HepG2 (cell line): ENCODE measurements around the gene TFF1. TPM values are rescaled to one million over a fixed set of nuclear protein-coding genes. Genes with fewer than 3 reads are reported as not detected.

ENCODE experiments used
- ATAC-seq: fragments of 200-7000 bp; cut with Tn5 transposase; 3 replicates; pipeline ENCODE4 v1.9.1; 2020; ENCODE audit warnings: mild to moderate bottlenecking, moderate library complexity
- BruUV-seq: library from RNA; stranded (reverse); fragments of 400-500 nt; replicated peaks from 2 replicates; lab custom pipeline; 2021; lab: Mats Ljungman, UMichigan
- CTCF ChIA-PET: fragments of 300-600 bp; formaldehyde crosslinking; extraction: SDS; loops from one replicate; lab custom pipeline; 2021; ENCODE audit warnings: low total read pairs, inconsistent platforms, low intra/inter-chr PET ratio; lab: Yijun Ruan, JAX
- POLR2A ChIA-PET: fragments of 350-600 bp; sonication (Branson Sonifier 250); formaldehyde crosslinking; loops from one replicate; lab custom pipeline; 2020; ENCODE audit warnings: antibody characterized with exemption, inconsistent platforms; lab: Yijun Ruan, JAX
- DNase-seq: peaks from one replicate; pipeline ENCODE4 v3.0.0-alpha.2; 2015; ENCODE audit warnings: low spot score
- FAIRE-seq: peaks from 3 replicates; lab custom pipeline; 2011; peaks lifted over from hg19 to GRCh38; lab: Jason Lieb, UNC
- H2AFZ ChIP-seq: one replicate; pipeline ENCODE4 v1.6.1; 2011; ENCODE audit warnings: low read length, inconsistent platforms
- H3K27ac ChIP-seq: fragments of 300-600 bp; 3 replicates; pipeline ENCODE4 v1.8.0; 2011; ENCODE audit warnings: mixed run types, mild to moderate bottlenecking, mixed read lengths, low read length, inconsistent platforms; ENCODE audit not compliant: insufficient read depth; ENCODE audit errors: extremely low read length
- H3K27me3 ChIP-seq, 2 experiments: fragments of 200-600 bp in 1 of 2; 2 replicates in 1 of 2; 3 replicates in 1 of 2; pipeline versions ENCODE4 v1.6.0 to v1.8.0; 2011; ENCODE audit warnings: low read length in 2 of 2, mild to moderate bottlenecking in 2 of 2, moderate library complexity in 2 of 2, inconsistent platforms in 1 of 2; ENCODE audit not compliant: insufficient read depth in 2 of 2, control insufficient read depth in 1 of 2
- H3K36me3 ChIP-seq, 2 experiments: fragments of 200-600 bp in 1 of 2; replicated peaks in 1 of 2; 2 replicates in 1 of 2; 3 replicates in 1 of 2; pipeline versions ENCODE4 v1.5.1 to v1.8.0; 2011; ENCODE audit warnings: low read length in 2 of 2, inconsistent platforms in 1 of 2; ENCODE audit not compliant: insufficient read depth in 2 of 2, control insufficient read depth in 1 of 2
- H3K4me1 ChIP-seq: 2 replicates; pipeline ENCODE4 v1.5.1; 2012; ENCODE audit warnings: low read length, inconsistent platforms; ENCODE audit not compliant: insufficient read depth
- H3K4me2 ChIP-seq: 2 replicates; pipeline ENCODE4 v1.6.0; 2011; ENCODE audit warnings: low read depth, low read length, inconsistent platforms
- H3K4me3 ChIP-seq, 3 experiments: fragments of 200-600 bp in 1 of 3; sonication (generic), shearing (Covaris generic) in 1 of 3; replicated peaks in 1 of 3; 2 replicates each; pipeline ENCODE4 v1.5.1; 2011 to 2016; ENCODE audit warnings: low read length in 3 of 3, inconsistent platforms in 2 of 3, low read depth in 2 of 3, mild to moderate bottlenecking in 2 of 3, control low read depth in 1 of 3, mixed read lengths in 1 of 3; ENCODE audit not compliant: insufficient read depth in 1 of 3
- H3K79me2 ChIP-seq: one replicate; pipeline ENCODE4 v1.6.1; 2011; ENCODE audit warnings: low read length, inconsistent platforms; ENCODE audit not compliant: insufficient read depth
- H3K9ac ChIP-seq: 2 replicates; pipeline ENCODE4 v1.6.0; 2011; ENCODE audit warnings: mild to moderate bottlenecking, low read depth, low read length, inconsistent platforms; ENCODE audit not compliant: insufficient read depth
- H3K9me3 ChIP-seq: 2 replicates; pipeline ENCODE4 v1.5.1; 2012; ENCODE audit warnings: mild to moderate bottlenecking, low read length
- H4K20me1 ChIP-seq: 2 replicates; pipeline ENCODE4 v1.6.0; 2011; ENCODE audit warnings: inconsistent platforms, mild to moderate bottlenecking, low read length, moderate library complexity; ENCODE audit not compliant: insufficient read depth
- CREB1 ChIP-seq, 2 experiments: fragments of 450-650 bp in 1 of 2; IDR thresholded peaks; 2 replicates each; pipeline ENCODE4 v1.6.1; 2016 to 2017; ENCODE audit warnings: control low read depth in 1 of 2, mild to moderate bottlenecking in 1 of 2, missing compliant biosample characterization in 1 of 2, missing genetic modification characterization in 1 of 2
- ETV6 ChIP-seq: sonication (generic); formaldehyde crosslinking; conservative IDR thresholded peaks from 2 replicates; pipeline ENCODE4 v1.4.0; 2020; ENCODE audit warnings: missing genetic modification reagents
- FOSL2 ChIP-seq: sonication (generic); formaldehyde crosslinking; IDR thresholded peaks from 2 replicates; pipeline ENCODE4 v1.4.0; 2020; ENCODE audit warnings: missing genetic modification reagents
- HMGXB4 ChIP-seq, 2 experiments: sonication (generic) in 1 of 2; formaldehyde crosslinking in 1 of 2; IDR thresholded peaks; 2 replicates each; pipeline versions ENCODE4 v1.4.0 to v1.6.1; 2018 to 2020; ENCODE audit warnings: missing genetic modification reagents in 2 of 2, borderline replicate concordance in 1 of 2, low read depth in 1 of 2, mild to moderate bottlenecking in 1 of 2, missing biosample characterization in 1 of 2
- HNF4A ChIP-seq: sonication (generic); formaldehyde crosslinking; IDR thresholded peaks from 2 replicates; pipeline ENCODE4 v1.4.0; 2020; ENCODE audit warnings: missing genetic modification reagents
- TCF12 ChIP-seq, 2 experiments: fragments of 450-650 bp in 1 of 2; sonication (generic) in 1 of 2; formaldehyde crosslinking in 1 of 2; IDR thresholded peaks; 2 replicates each; pipeline versions ENCODE4 v1.6.1 to v1.8.0; 2017 to 2022; ENCODE audit warnings: antibody characterized with exemption in 1 of 2, mild to moderate bottlenecking in 1 of 2, missing genetic modification reagents in 1 of 2, moderate library complexity in 1 of 2
- ZBTB43 ChIP-seq: sonication (generic); formaldehyde crosslinking; conservative IDR thresholded peaks from 2 replicates; pipeline ENCODE4 v1.4.0; 2020; ENCODE audit warnings: missing genetic modification reagents
- ZNF552 ChIP-seq: sonication (generic); formaldehyde crosslinking; IDR thresholded peaks from 2 replicates; pipeline ENCODE4 v1.9.0; 2022; ENCODE audit warnings: missing genetic modification reagents, mild to moderate bottlenecking, borderline replicate concordance
- ZNF687 ChIP-seq: sonication (generic); formaldehyde crosslinking; IDR thresholded peaks from 2 replicates; pipeline ENCODE4 v1.5.1; 2020; ENCODE audit warnings: mild to moderate bottlenecking, missing genetic modification reagents, moderate library complexity
- WGBS: methylation state at CpG from one replicate; pipeline ENCODE4 v1.1.6; 2017; ENCODE audit warnings: low lambda C conversion rate; 5-methylcytosine and 5-hydroxymethylcytosine counted together
- in situ Hi-C: cut with HindIII; loops from 2 replicates; pipeline ENCODE4 v1.10.0; 2017; ENCODE audit warnings: low pct_unique_long_range_greater_than_20kb; ENCODE audit not compliant: extremely low pct_ligation_motif_present
- intact Hi-C: fragments of 100-400 bp; cut with micrococcal nuclease; formaldehyde crosslinking; loops from one replicate; pipeline ENCODE4 v1.10.0; 2022; ENCODE audit not compliant: unreplicated experiment
- polyA plus RNA-seq, 8 experiments: library from polyadenylated mRNA; depleted of rRNA in 3 of 8; stranded (reverse) in 7 of 8; unstranded in 1 of 8; fragments of >200 nt; fragmentation: Illumina TruSeq in 4 of 8; extraction: Trizol in 4 of 8; gene quantifications; 2 replicates each; pipeline versions ENCODE4 v1.2.1 to v1.2.3, GENCODE V29; 2011 to 2016; ENCODE audit warnings: low read depth in 4 of 8, missing spikeins in 1 of 8, mixed read lengths in 1 of 8; ENCODE audit not compliant: insufficient read depth in 1 of 8
- total RNA-seq, 5 experiments: library from RNA; depleted of rRNA; stranded (reverse); fragments of >200 nt; fragmentation: Illumina TruSeq; extraction: Trizol; gene quantifications; 2 replicates each; pipeline ENCODE4 v1.2.3, GENCODE V29; 2016; ENCODE audit warnings: low read depth in 1 of 5

TFF1 gene
- total and polyA plus RNA-seq, 2 of the 13 experiments (the other 11 are each of a cell fraction or from before 2014, with no cell fraction given) = 0.24 to 19.4 TPM

GRCh38 chr21:42366292-42367010 lies at the start of gene TFF1 (continued):
- TF ChIP-seq TCF12 (IDR thresholded peaks at IDR 0.05) (no peak), TCF12 (CRISPR knock-in tag; IDR thresholded peaks at IDR 0.05) (no peak), ZBTB43 (no peak)

GRCh38 chr21:42414928-42415769 lies 48.8 kb upstream of the TFF1 start:
- Histone ChIP-seq H3K36me3 (no peaks in the 10 kb centered on the region), H3K27ac (no peak overlapping the region), H3K27me3 (peaks cover 1 to 9% of the 10 kb centered on the region in 2 experiments; a peak in 3 of 5 replicates), H2AFZ (no peak overlapping the region), H3K9ac (no peak overlapping the region), H3K9me3 (no peaks in the 10 kb centered on the region), H4K20me1 (no peaks in the 10 kb centered on the region), H3K4me2 (peak overlapping the region; percentile 69), H3K4me1 (peaks cover 19% of the 10 kb centered on the region), H3K79me2 (no peaks in the 10 kb centered on the region), H3K4me3 (peak overlapping the region in 1 of 3 experiments; percentile 38; a peak in 1 of 6 replicates)
- ChIA-PET POLR2A (interaction anchor here (1.0 kb wide), 1 partner anchor 700 kb away, joined by 3 read pairs; no protein-coding TSS in a partner anchor), CTCF (no interaction called here)
- WGBS = 25% methylated on average over 13 of the region's 27 CpGs
- in situ Hi-C loops = no loop called here
- ATAC-seq (peak; percentile 34), FAIRE-seq (no peak), DNase-seq (no peak)
- no peak for TF ChIP-seq ZNF552 (CRISPR knock-in tag)
- TF ChIP-seq TCF12 (IDR thresholded peaks at IDR 0.05) = no peak
- TF ChIP-seq TCF12 (CRISPR knock-in tag; IDR thresholded peaks at IDR 0.05) = no peak
- TF ChIP-seq ETV6 (CRISPR knock-in tag) = no peak
- TF ChIP-seq CREB1 (IDR thresholded peaks at IDR 0.05) = peak; percentile 92
- no peak for TF ChIP-seq CREB1 (CRISPR knock-in tag; IDR thresholded peaks at IDR 0.05)
- peak; percentile 80 for TF ChIP-seq FOSL2 (CRISPR knock-in tag)
- peak; percentile 18; the same call in 1 of the 2 replicates for TF ChIP-seq ZNF687 (CRISPR knock-in tag)
- no peak for TF ChIP-seq HMGXB4 (CRISPR knock-in tag; IDR thresholded peaks at IDR 0.05; ENCODE audit: borderline replicate concordance in 1 of 2, low read depth in 1 of 2)
- TF ChIP-seq HNF4A (CRISPR knock-in tag) = peak; percentile 38; the same call in 1 of the 2 replicates
- intact Hi-C loops = loop anchor here (1.0 kb wide), 1 partner anchor 77 kb away; no protein-coding TSS in a partner anchor
- no TSS peak for BruUV-seq
